ENCODE data around the gene PRKAG2.

DNA sequence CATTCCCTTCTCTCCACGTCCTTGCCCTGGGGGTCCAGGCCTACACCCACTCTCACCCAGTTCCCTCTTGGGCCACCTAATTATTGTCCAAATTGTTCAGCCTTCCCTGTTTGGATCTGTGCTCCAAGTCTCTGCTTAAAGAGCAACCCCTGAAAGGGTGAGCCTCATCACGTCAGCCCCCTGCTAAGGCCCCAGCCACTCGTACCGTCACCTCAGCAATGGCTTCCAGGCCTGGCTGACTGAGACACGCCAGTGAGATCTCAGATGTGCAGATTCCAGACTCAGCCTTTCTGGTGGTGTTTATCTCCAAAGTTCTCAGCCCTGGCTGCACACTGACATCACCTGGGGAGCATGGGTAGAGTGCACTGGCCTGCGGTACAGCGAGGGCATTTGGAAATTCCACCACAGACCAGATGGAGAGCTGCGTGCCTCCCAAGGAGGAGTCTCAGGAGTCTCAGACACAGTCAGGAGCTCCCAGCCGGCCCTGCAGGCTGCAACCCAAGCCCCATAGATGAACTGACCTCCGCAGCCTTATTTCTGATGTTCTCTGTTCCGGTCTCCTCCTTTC is 87.5 kb downstream of the PRKAG2 start:
- TF ChIP-seq, protein P1, sequence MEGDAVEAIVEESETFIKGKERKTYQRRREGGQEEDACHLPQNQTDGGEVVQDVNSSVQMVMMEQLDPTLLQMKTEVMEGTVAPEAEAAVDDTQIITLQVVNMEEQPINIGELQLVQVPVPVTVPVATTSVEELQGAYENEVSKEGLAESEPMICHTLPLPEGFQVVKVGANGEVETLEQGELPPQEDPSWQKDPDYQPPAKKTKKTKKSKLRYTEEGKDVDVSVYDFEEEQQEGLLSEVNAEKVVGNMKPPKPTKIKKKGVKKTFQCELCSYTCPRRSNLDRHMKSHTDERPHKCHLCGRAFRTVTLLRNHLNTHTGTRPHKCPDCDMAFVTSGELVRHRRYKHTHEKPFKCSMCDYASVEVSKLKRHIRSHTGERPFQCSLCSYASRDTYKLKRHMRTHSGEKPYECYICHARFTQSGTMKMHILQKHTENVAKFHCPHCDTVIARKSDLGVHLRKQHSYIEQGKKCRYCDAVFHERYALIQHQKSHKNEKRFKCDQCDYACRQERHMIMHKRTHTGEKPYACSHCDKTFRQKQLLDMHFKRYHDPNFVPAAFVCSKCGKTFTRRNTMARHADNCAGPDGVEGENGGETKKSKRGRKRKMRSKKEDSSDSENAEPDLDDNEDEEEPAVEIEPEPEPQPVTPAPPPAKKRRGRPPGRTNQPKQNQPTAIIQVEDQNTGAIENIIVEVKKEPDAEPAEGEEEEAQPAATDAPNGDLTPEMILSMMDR (conservative IDR thresholded peaks at IDR 0.05; ENCODE audit: low read depth, low read length): no peak
- no peak for TF ChIP-seq EZH2phosphoT487 (IDR thresholded peaks at IDR 0.05; ENCODE audit: borderline replicate concordance, low read length)

All from PC-3 (cell line).